BE2C (cell line): ENCODE data around the gene UGDH. TPM values are rescaled to one million over a fixed set of nuclear protein-coding genes. Genes with fewer than 3 reads are reported as not detected.

Source experiments
- DNase-seq: peaks from one replicate; pipeline ENCODE4 v3.0.0-alpha.2; 2020
- H3K27me3 ChIP-seq: fragments of 250-450 bp; sonication (Bioruptor Pico); 2 replicates; pipeline ENCODE4 v1.5.1; 2020; ENCODE audit warnings: mild to moderate bottlenecking
- H3K36me3 ChIP-seq: fragments of 250-450 bp; sonication (Bioruptor Pico); 2 replicates; pipeline ENCODE4 v1.5.1; 2020; ENCODE audit warnings: mild to moderate bottlenecking
- H3K4me1 ChIP-seq: fragments of 250-450 bp; sonication (Bioruptor Pico); 2 replicates; pipeline ENCODE4 v1.5.1; 2020
- H3K4me3 ChIP-seq: 2 replicates; pipeline ENCODE4 v1.5.1; 2011; ENCODE audit warnings: low read depth, low read length
- H3K9me3 ChIP-seq: fragments of 250-450 bp; sonication (Bioruptor Pico); 2 replicates; pipeline ENCODE4 v1.5.1; 2020
- CTCF ChIP-seq: IDR thresholded peaks from 2 replicates; pipeline ENCODE4 v1.5.1; 2012; ENCODE audit warnings: mild to moderate bottlenecking, low read depth, low read length
- polyA plus RNA-seq: library from polyadenylated mRNA; unstranded; fragments of >200 nt; gene quantifications from one replicate; pipeline ENCODE4 v1.2.1, GENCODE V29; 2012; ENCODE audit warnings: low read depth, missing spikeins; ENCODE audit not compliant: insufficient read length, insufficient read depth

The UGDH gene
- polyA plus RNA-seq = 8.6 TPM

- TF ChIP-seq CTCF = 0 out of 2 replicates have a peak, but pooled peaks have one; percentile 2
- Histone ChIP-seq H3K27me3 (no peaks in the 10 kb centered on the region), H3K9me3 (no peaks in the 10 kb centered on the region), H3K4me3 (peak within 1 kb of the TSS; percentile 87), H3K4me1 (no peaks in the 10 kb centered on the region), H3K36me3 (no peaks in the 10 kb centered on the region)
- peak; percentile 99 for DNase-seq
Observed at GRCh38 chr4:39527296-39528060, at the start of gene UGDH. Gene UGDH, minus strand, starts transcription at chr4:39527439. Its CDS starts 5,927 bp downstream, at chr4:39521512.

GRCh38 chr4:39574946-39575345, 47.7 kb upstream of the UGDH start:
- Histone ChIP-seq H3K36me3 (no peaks in the 10 kb centered on the region), H3K27me3 (no peaks in the 10 kb centered on the region), H3K4me1 (no peaks in the 10 kb centered on the region), H3K9me3 (no peaks in the 10 kb centered on the region), H3K4me3 (no peak overlapping the region)
- TF ChIP-seq CTCF = no peak
- DNase-seq = no peak

- H3K4me3 ChIP-seq = no peak overlapping the region
- DNase-seq = no peak
- no peaks in the 10 kb centered on the region for H3K4me1 ChIP-seq
- H3K9me3 ChIP-seq = no peaks in the 10 kb centered on the region
- no peaks in the 10 kb centered on the region for H3K36me3 ChIP-seq
- no peaks in the 10 kb centered on the region for H3K27me3 ChIP-seq
- TF ChIP-seq CTCF = no peak
Observed at GRCh38 chr4:39571504-39571903, 44.3 kb upstream of the UGDH start.

- Histone ChIP-seq H3K27me3 (no peaks in the 10 kb centered on the region), H3K4me1 (no peaks in the 10 kb centered on the region), H3K9me3 (no peaks in the 10 kb centered on the region), H3K4me3 (no peak overlapping the region), H3K36me3 (no peaks in the 10 kb centered on the region)
- no peak for DNase-seq
- TF ChIP-seq CTCF = no peak
Observed at GRCh38 chr4:39571054-39571453, 43.8 kb upstream of the UGDH start.

- DNase-seq = no peak
- Histone ChIP-seq H3K36me3 (no peaks in the 10 kb centered on the region), H3K9me3 (no peaks in the 10 kb centered on the region), H3K27me3 (no peaks in the 10 kb centered on the region), H3K4me1 (no peaks in the 10 kb centered on the region; the same call in 1 of the 2 replicates), H3K4me3 (no peak overlapping the region)
- TF ChIP-seq CTCF = no peak
Observed at GRCh38 chr4:39569209-39569608, 42.0 kb upstream of the UGDH start.

DNA sequence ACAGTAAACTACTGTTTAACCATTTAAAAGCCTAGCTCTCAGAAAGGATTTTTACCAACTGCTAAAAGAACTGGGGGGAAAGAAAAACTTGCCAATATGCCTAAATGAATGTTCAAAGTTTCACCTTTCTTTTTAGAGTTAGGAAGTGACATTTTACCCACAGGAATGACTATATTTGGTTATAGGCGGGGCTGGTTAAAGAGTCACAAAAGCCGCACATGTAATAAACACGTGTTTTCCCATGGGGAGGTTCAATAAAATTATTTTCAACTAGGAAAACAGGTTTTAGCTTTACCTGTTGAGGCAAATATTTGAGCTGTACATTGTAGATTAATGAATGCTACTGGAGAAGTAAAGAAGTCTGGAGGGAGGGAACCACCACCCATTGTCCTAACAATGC, 41.6 kb upstream of the UGDH start:
- no peaks in the 10 kb centered on the region; the same call in 1 of the 2 replicates for H3K4me1 ChIP-seq
- H3K4me3 ChIP-seq = no peak overlapping the region
- H3K36me3 ChIP-seq = no peaks in the 10 kb centered on the region
- DNase-seq = no peak
- H3K9me3 ChIP-seq = no peaks in the 10 kb centered on the region
- no peak for TF ChIP-seq CTCF
- H3K27me3 ChIP-seq = no peaks in the 10 kb centered on the region
